Fibroblast of mammary gland (primary cell): ENCODE results near the gene SAPCD2.

Experiments used
- DNase-seq: peaks from one replicate; pipeline ENCODE4 v3.0.0-alpha.2; 2010; ENCODE audit warnings: low read depth
- H3K4me3 ChIP-seq: 2 replicates; pipeline ENCODE4 v1.5.1; 2011; ENCODE audit warnings: low read depth, mild to moderate bottlenecking, low read length, moderate library complexity; ENCODE audit not compliant: control insufficient read depth
- CTCF ChIP-seq: conservative IDR thresholded peaks from 2 replicates; pipeline ENCODE4 v1.5.1; 2011; ENCODE audit warnings: low read depth, low read length, inconsistent platforms; ENCODE audit not compliant: control insufficient read depth, insufficient read depth

The SAPCD2 gene

GRCh38 chr9:137018761-137019559, 51.4 kb downstream of the SAPCD2 start:
- no peak for TF ChIP-seq CTCF
- no peak overlapping the region for H3K4me3 ChIP-seq
- DNase-seq, result no peak

- H3K4me3 ChIP-seq, result no peak overlapping the region
- TF ChIP-seq CTCF, result no peak
- no peak for DNase-seq
Observed at GRCh38 chr9:137017791-137018497, 52.4 kb downstream of the SAPCD2 start.

GRCh38 chr9:137017071-137017470, 53.3 kb downstream of the SAPCD2 start:
- TF ChIP-seq CTCF, result no peak
- no peak overlapping the region for H3K4me3 ChIP-seq
- no peak for DNase-seq

GRCh38 chr9:137016436-137016835, 53.9 kb downstream of the SAPCD2 start:
- no peak for TF ChIP-seq CTCF
- no peak overlapping the region for H3K4me3 ChIP-seq

GRCh38 chr9:137015976-137016375, 54.4 kb downstream of the SAPCD2 start:
- no peak for TF ChIP-seq CTCF
- DNase-seq, result no peak
- no peak overlapping the region for H3K4me3 ChIP-seq

More at GRCh38 chr9:137016436-137016835, 53.9 kb downstream of the SAPCD2 start:
- DNase-seq, result no peak

- no peak overlapping the region for H3K4me3 ChIP-seq
- no peak for DNase-seq
- no peak for TF ChIP-seq CTCF
Observed at GRCh38 chr9:137015540-137015930, 54.8 kb downstream of the SAPCD2 start.
